GM12878 (cell line): ENCODE measurements around the gene LETMD1. TPM values are rescaled to one million over a fixed set of nuclear protein-coding genes. Genes with fewer than 3 reads are reported as not detected.

Source experiments
- ATAC-seq: fragments of 200-7000 bp; cut with Tn5 transposase; 3 replicates; pipeline ENCODE4 v1.9.1; 2020; ENCODE audit warnings: mild to moderate bottlenecking, moderate library complexity
- BruUV-seq: library from RNA; stranded (reverse); fragments of 400-500 nt; replicated peaks from 2 replicates; lab custom pipeline; 2021; lab: Mats Ljungman, UMichigan
- CTCF ChIA-PET: fragments of 300-600 bp; sonication (Branson Sonifier 250); formaldehyde crosslinking; extraction: SDS; loops from one replicate; lab custom pipeline; 2021; ENCODE audit warnings: inconsistent platforms; lab: Yijun Ruan, JAX
- POLR2A ChIA-PET: fragments of 350-600 bp; formaldehyde crosslinking; extraction: SDS; loops from one replicate; lab custom pipeline; 2021; ENCODE audit warnings: inconsistent platforms; lab: Charles Lee
- RAD21 ChIA-PET: fragments of 300-600 bp; sonication (Branson Sonifier 250); formaldehyde crosslinking; loops from one replicate; lab custom pipeline; 2023; ENCODE audit warnings: antibody characterized with exemption; ENCODE audit not compliant: unreplicated experiment; lab: Charles Lee
- SMC1A ChIA-PET: fragments of 300-600 bp; sonication (Branson Sonifier 250); formaldehyde crosslinking; loops from one replicate; lab custom pipeline; 2023; ENCODE audit not compliant: unreplicated experiment, uncharacterized antibody; lab: Charles Lee
- DNase-seq: peaks from one replicate; pipeline ENCODE4 v3.0.0-alpha.2; 2011; ENCODE audit warnings: low read depth, low spot score
- FAIRE-seq: peaks from 3 replicates; lab custom pipeline; 2011; peaks lifted over from hg19 to GRCh38; lab: Jason Lieb, UNC
- H2AFZ ChIP-seq: 2 replicates; pipeline ENCODE4 v1.6.0; 2011; ENCODE audit warnings: low read depth, low read length, control low read depth; ENCODE audit not compliant: control insufficient read depth
- H3K27ac ChIP-seq: 2 replicates; pipeline ENCODE4 v1.5.1; 2011; ENCODE audit warnings: control low read depth; ENCODE audit not compliant: control insufficient read depth, insufficient read depth
- H3K27me3 ChIP-seq, 2 experiments: replicated peaks in 1 of 2; 2 replicates each; pipeline versions ENCODE4 v1.6.0 to v1.6.1; 2011; ENCODE audit warnings: low read length in 1 of 2; ENCODE audit not compliant: control insufficient read depth in 2 of 2, insufficient read depth in 2 of 2
- H3K36me3 ChIP-seq, 2 experiments: 2 replicates each; pipeline ENCODE4 v1.5.1; 2011; ENCODE audit warnings: low read length in 1 of 2; ENCODE audit not compliant: control insufficient read depth in 2 of 2, insufficient read depth in 2 of 2
- H3K4me1 ChIP-seq: 2 replicates; pipeline ENCODE4 v1.6.1; 2011; ENCODE audit warnings: mild to moderate bottlenecking, low read length, moderate library complexity, mixed read lengths; ENCODE audit not compliant: control insufficient read depth, insufficient read depth
- H3K4me2 ChIP-seq: 2 replicates; pipeline ENCODE4 v1.6.0; 2011; ENCODE audit warnings: control low read depth; ENCODE audit not compliant: control insufficient read depth, insufficient read depth
- H3K4me3 ChIP-seq: fragments of 200-600 bp; sonication (generic); 2 replicates; pipeline ENCODE4 v1.5.1; 2016
- H3K79me2 ChIP-seq: 2 replicates; pipeline ENCODE4 v1.6.0; 2011; ENCODE audit warnings: low read length; ENCODE audit not compliant: control insufficient read depth, insufficient read depth
- H3K9ac ChIP-seq: 2 replicates; pipeline ENCODE4 v1.8.0; 2011; ENCODE audit warnings: low read length, control low read depth, mixed read lengths; ENCODE audit not compliant: control insufficient read depth, insufficient read depth
- H3K9me3 ChIP-seq: replicated peaks from 3 replicates; pipeline ENCODE4 v1.5.1; 2011; ENCODE audit warnings: mild to moderate bottlenecking, low read length; ENCODE audit not compliant: control insufficient read depth, insufficient read depth
- H4K20me1 ChIP-seq: 2 replicates; pipeline ENCODE4 v1.6.0; 2011; ENCODE audit not compliant: control insufficient read depth, insufficient read depth
- CBX5 ChIP-seq: sonication (generic); IDR thresholded peaks from 2 replicates; pipeline ENCODE4 v1.6.1; 2016; ENCODE audit warnings: low read depth, moderate library complexity, mild to moderate bottlenecking, inconsistent platforms
- CEBPB ChIP-seq, 2 experiments: fragments of 150-350 bp in 1 of 2; IDR thresholded peaks; 2 replicates each; pipeline ENCODE4 v1.6.1; 2012 to 2014; ENCODE audit warnings: low read depth in 2 of 2, low read length in 2 of 2, borderline replicate concordance in 1 of 2, inconsistent platforms in 1 of 2
- FOXK2 ChIP-seq: fragments of 450-650 bp; IDR thresholded peaks from 2 replicates; pipeline ENCODE4 v1.6.1; 2017; ENCODE audit warnings: mild to moderate bottlenecking, moderate library complexity
- MLLT1 ChIP-seq: fragments of 450-650 bp; IDR thresholded peaks from 2 replicates; pipeline ENCODE4 v1.6.1; 2016; ENCODE audit warnings: mild to moderate bottlenecking
- MYB ChIP-seq: fragments of 150-350 bp; IDR thresholded peaks from 2 replicates; pipeline ENCODE4 v1.6.1; 2014; ENCODE audit warnings: mild to moderate bottlenecking, low read depth, low read length, borderline replicate concordance
- NFYA ChIP-seq: IDR thresholded peaks from 2 replicates; pipeline ENCODE4 v1.6.1; 2011; ENCODE audit warnings: low read depth, mild to moderate bottlenecking, low read length, improper control_type of control experiment, borderline replicate concordance
- NR2C1 ChIP-seq: fragments of 450-650 bp; IDR thresholded peaks from 2 replicates; pipeline ENCODE4 v1.6.1; 2017; ENCODE audit warnings: antibody characterized with exemption, mild to moderate bottlenecking, moderate library complexity
- NR2F1 ChIP-seq: fragments of 450-650 bp; conservative IDR thresholded peaks from 2 replicates; pipeline ENCODE4 v1.6.1; 2017; ENCODE audit warnings: mild to moderate bottlenecking
- RBBP5 ChIP-seq: fragments of 200-600 bp; sonication (generic); conservative IDR thresholded peaks from 2 replicates; pipeline ENCODE4 v1.6.1; 2016
- SMAD1 ChIP-seq: fragments of 450-650 bp; IDR thresholded peaks from 2 replicates; pipeline ENCODE4 v1.6.1; 2018; ENCODE audit warnings: mild to moderate bottlenecking, low read depth; ENCODE audit not compliant: partially characterized antibody
- SMC3 ChIP-seq: IDR thresholded peaks from 2 replicates; pipeline ENCODE4 v1.6.1; 2011; ENCODE audit warnings: low read length, improper control_type of control experiment, borderline replicate concordance
- STAT1 ChIP-seq: fragments of 450-650 bp; conservative IDR thresholded peaks from 2 replicates; pipeline ENCODE4 v1.6.1; 2014; ENCODE audit warnings: antibody characterized with exemption, mild to moderate bottlenecking
- TCF12 ChIP-seq: IDR thresholded peaks from 2 replicates; pipeline ENCODE4 v1.6.1; 2011; ENCODE audit warnings: low read depth, mild to moderate bottlenecking, low read length
- ZSCAN29 ChIP-seq: fragments of 450-650 bp; IDR thresholded peaks from 2 replicates; pipeline ENCODE4 v1.6.1; 2017; ENCODE audit warnings: mild to moderate bottlenecking, moderate library complexity
- WGBS: methylation state at CpG from one replicate; pipeline ENCODE4 v1.1.6; 2016; ENCODE audit warnings: low lambda C conversion rate; ENCODE audit not compliant: insufficient replicate concordance, insufficient coverage; ENCODE audit errors: missing lambda C conversion rate; 5-methylcytosine and 5-hydroxymethylcytosine counted together
- in situ Hi-C: fragments of 300-500 bp; cut with MboI; formaldehyde crosslinking; loops from 9 replicates; pipeline ENCODE4 v1.14.3; 2018; ENCODE audit warnings: mixed read lengths
- intact Hi-C: fragments of 100-400 bp; cut with micrococcal nuclease; formaldehyde crosslinking; loops from one replicate; pipeline ENCODE4 v1.14.2; 2022; ENCODE audit not compliant: unreplicated experiment
- polyA plus RNA-seq, 11 experiments: library from polyadenylated mRNA; depleted of rRNA in 4 of 11; unstranded in 6 of 11; stranded (reverse) in 5 of 11; fragments of >200 nt; fragmentation: Nextera tagmentation in 4 of 11; fragmentation: Illumina TruSeq in 1 of 11; extraction: Ambion mirVana in 4 of 11; extraction: Trizol in 1 of 11; gene quantifications; 1 replicate in 1 of 11; 2 replicates in 10 of 11; pipeline versions ENCODE4 v1.2.1 to v1.2.3, GENCODE V29; 2011 to 2016; ENCODE audit warnings: inconsistent platforms in 2 of 11, missing spikeins in 2 of 11, low read depth in 1 of 11
- total RNA-seq, 4 experiments: library from RNA; depleted of rRNA in 3 of 4; stranded (reverse); fragments of >200 nt in 3 of 4; fragmentation: Illumina TruSeq in 1 of 4; extraction: Trizol in 1 of 4; gene quantifications; 2 replicates each; pipeline versions ENCODE4 v1.2.1 to v1.2.3, GENCODE V29; 2013 to 2021

Gene LETMD1
- total and polyA plus RNA-seq, 10 of the 15 experiments (the other 5 are each of a cell fraction or from before 2014, with no cell fraction given), result 30.3 to 116 (median 51.5) TPM

GRCh38 chr12:51017452-51017851, 30.7 kb upstream of the LETMD1 start:
- Histone ChIP-seq H3K9me3 (no peaks in the 10 kb centered on the region), H3K9ac (no peak overlapping the region), H3K36me3 (no peaks in the 10 kb centered on the region), H3K4me1 (peaks cover 2% of the 10 kb centered on the region; the same call in 1 of the 2 replicates), H3K4me2 (no peak overlapping the region), H4K20me1 (no peaks in the 10 kb centered on the region), H3K27ac (no peak overlapping the region), H3K4me3 (no peak overlapping the region), H3K79me2 (peaks cover 13% of the 10 kb centered on the region), H3K27me3 (no peaks in the 10 kb centered on the region), H2AFZ (no peak overlapping the region)
- FAIRE-seq (peak; percentile 23), ATAC-seq (no peak), DNase-seq (no peak)
- intact Hi-C loops, result no loop called here
- CTCF ChIA-PET, result interaction anchor here (0.6 to 1.9 kb wide), 3 partner anchors 10 to 253 kb away, joined by 3 to 8 read pairs (median 4); no protein-coding TSS in a partner anchor
- TF ChIP-seq MLLT1, result no peak
- no peak for TF ChIP-seq CBX5
- TF ChIP-seq STAT1, result no peak
- SMC1A ChIA-PET, result interaction anchor here (0.6 kb wide), 1 partner anchor 301 kb away, joined by 3 read pairs; no protein-coding TSS in a partner anchor
- in situ Hi-C loops, result no loop called here
- POLR2A ChIA-PET, result no interaction called here
- no TSS peak for BruUV-seq
- RAD21 ChIA-PET, result interaction anchor here (0.6 kb wide), 1 partner anchor 8 kb away, joined by 3 read pairs; no protein-coding TSS in a partner anchor

- FAIRE-seq (no peak), DNase-seq (no peak), ATAC-seq (no peak)
- Histone ChIP-seq H2AFZ (no peak overlapping the region), H3K27ac (no peak overlapping the region), H3K4me1 (peaks cover 4% of the 10 kb centered on the region; the same call in 1 of the 2 replicates), H3K4me2 (no peak overlapping the region), H3K36me3 (no peaks in the 10 kb centered on the region), H3K9ac (no peak overlapping the region), H3K79me2 (peaks cover 25% of the 10 kb centered on the region), H3K27me3 (no peaks in the 10 kb centered on the region), H3K9me3 (no peaks in the 10 kb centered on the region), H4K20me1 (no peaks in the 10 kb centered on the region), H3K4me3 (no peak overlapping the region)
- WGBS, result 100% methylated on average over 2 of the region's 2 CpGs
- ChIA-PET CTCF (interaction anchor here (0.6 to 1.9 kb wide), 4 partner anchors 9 to 503 kb away, joined by 3 to 8 read pairs (median 3); no protein-coding TSS in a partner anchor), SMC1A (interaction anchor here (0.6 to 2.0 kb wide), 5 partner anchors 10 to 193 kb away, joined by 3 to 11 read pairs (median 3); no protein-coding TSS in a partner anchor), POLR2A (interaction anchor here (0.7 kb wide), 2 partner anchors 17 to 104 kb away, joined by 3 to 4 read pairs; no protein-coding TSS in a partner anchor), RAD21 (interaction anchor here (1.3 kb wide), 1 partner anchor 90 kb away, joined by 3 read pairs; no protein-coding TSS in a partner anchor)
- TF ChIP-seq NFYA (no peak), ZSCAN29 (no peak), FOXK2 (no peak), TCF12 (no peak), NR2F1 (no peak), SMC3 (no peak), CEBPB (IDR thresholded peaks at IDR 0.05; ENCODE audit: borderline replicate concordance in 1 of 2, low read depth in 2 of 2, low read length in 2 of 2) (no peak), SMAD1 (no peak), NR2C1 (no peak), RBBP5 (no peak), MYB (no peak)
- in situ Hi-C loops (no loop called here), intact Hi-C loops (no loop called here)
- no TSS peak for BruUV-seq
Observed at GRCh38 chr12:51018956-51019355, 29.2 kb upstream of the LETMD1 start.
